ENCODE results near the gene PNLIPRP2. TPM values are rescaled to one million over a fixed set of nuclear protein-coding genes. Genes with fewer than 3 reads are reported as not detected.

Gene PNLIPRP2
- total and polyA plus RNA-seq, 2 of the 8 experiments (the other 6 are each of a cell fraction or from before 2014, with no cell fraction given) = 0.11 TPM; not detected in 1

GRCh38 chr10:116668018-116668417 is 47.3 kb downstream of the PNLIPRP2 start:
- H2BK12ac ChIP-seq (ENCODE audit: low read depth, low read length) = no peak overlapping the region
- DNase-seq (ENCODE audit: low read depth in 1 of 2, low spot score in 2 of 2) (peak in 1 of 2 experiments; percentile 22), FAIRE-seq (no peak)
- TF ChIP-seq SRF (IDR thresholded peaks at IDR 0.05; ENCODE audit: low read depth, low read length) = no peak
- TF ChIP-seq SIX5 (IDR thresholded peaks at IDR 0.05; ENCODE audit: low read depth, low read length) = no peak
- no peak for TF ChIP-seq POU5F1 (IDR thresholded peaks at IDR 0.05; ENCODE audit: low read depth, low read length)
- TF ChIP-seq RNF2 (IDR thresholded peaks at IDR 0.05; ENCODE audit: borderline replicate concordance, low read depth, low read length, missing control alignments, poor library complexity, severe bottlenecking) = no peak
- TF ChIP-seq BRCA1 (IDR thresholded peaks at IDR 0.05; ENCODE audit: low read depth, low read length) = no peak
- no peak for TF ChIP-seq RAD21 (IDR thresholded peaks at IDR 0.05 in 1 of 2, conservative IDR thresholded peaks at IDR 0.05 in 1 of 2; ENCODE audit: low read depth in 2 of 2, low read length in 2 of 2)
- no peak for TF ChIP-seq GABPA (IDR thresholded peaks at IDR 0.05; ENCODE audit: borderline replicate concordance, insufficient read depth, low read length)
- H2BK120ac ChIP-seq (replicated peaks; ENCODE audit: low read depth, low read length) = no peak overlapping the region
- H2BK5ac ChIP-seq (ENCODE audit: low read depth, low read length) = no peak overlapping the region
- H3K4me2 ChIP-seq (ENCODE audit: insufficient read depth in 1 of 2, low read depth in 2 of 2, low read length in 2 of 2) = no peak overlapping the region
- H4K8ac ChIP-seq (ENCODE audit: extremely low read depth, insufficient read depth, low read length) = no peak overlapping the region
- H3K27me3 ChIP-seq (replicated peaks in 1 of 4; ENCODE audit: control insufficient read depth in 3 of 4, extremely low read depth in 1 of 4, insufficient read depth in 3 of 4, low read length in 3 of 4) = no peaks in the 10 kb centered on the region
- CTCF ChIA-PET (ENCODE audit: partially characterized antibody) = interaction anchor here (1.0 kb wide), 1 partner anchor 13 kb away, joined by 3 read pairs; no protein-coding TSS in a partner anchor
- H2AFZ ChIP-seq (ENCODE audit: low read length) = no peak overlapping the region
- no peaks in the 10 kb centered on the region; the same call in none of the 2 replicates for H3K23me2 ChIP-seq (ENCODE audit: low read depth, low read length)
- no peak overlapping the region for H3K18ac ChIP-seq (ENCODE audit: extremely low read depth, low read length)
- WGBS, 2 experiments (ENCODE audit: extremely low coverage in 1 of 2, insufficient coverage in 1 of 2, insufficient read length in 1 of 2, insufficient replicate concordance in 2 of 2, low coverage in 1 of 2, low lambda C conversion rate in 2 of 2, missing lambda C conversion rate in 1 of 2) = 90% methylated on average over 9 of the region's 9 CpGs; no CpG with 5 or more reads in 1 of the 2 experiments
- no peak overlapping the region for H3K14ac ChIP-seq (ENCODE audit: insufficient read length)
- no peak overlapping the region for H2BK15ac ChIP-seq (ENCODE audit: low read length)
- peaks cover 0 to 2% of the 10 kb centered on the region in 2 experiments for H4K20me1 ChIP-seq (replicated peaks in 1 of 2; ENCODE audit: control insufficient read depth in 1 of 2, insufficient read depth in 2 of 2, low read length in 2 of 2)
- no peak overlapping the region for H3K27ac ChIP-seq (ENCODE audit: low read depth, low read length)
- H3K9me3 ChIP-seq (ENCODE audit: insufficient read depth in 2 of 2, low read depth in 1 of 2, low read length in 1 of 2) = no peaks in the 10 kb centered on the region
- H3K4me1 ChIP-seq (replicated peaks in 1 of 4; ENCODE audit: control insufficient read depth in 3 of 4, insufficient read depth in 4 of 4, low read length in 3 of 4) = peaks cover 0 to 20% (median 11%) of the 10 kb centered on the region in 4 experiments; a peak in 6 of 7 replicates
- no peak overlapping the region for H2AK5ac ChIP-seq (ENCODE audit: low read depth, low read length)
- peaks cover 2% of the 10 kb centered on the region; the same call in 1 of the 2 replicates for H3K79me1 ChIP-seq (ENCODE audit: low read depth, low read length)
- H3K36me3 ChIP-seq (ENCODE audit: control insufficient read depth in 2 of 4, insufficient read depth in 4 of 4, low read length in 3 of 4) = peaks cover 5 to 40% (median 11%) of the 10 kb centered on the region in 4 experiments; a peak in 7 of 8 replicates
- no peak overlapping the region for H2BK20ac ChIP-seq (ENCODE audit: low read length)
- no peak overlapping the region for H3K4ac ChIP-seq (replicated peaks; ENCODE audit: insufficient read length, low read depth, low read length)
- no peak overlapping the region for H4K5ac ChIP-seq (ENCODE audit: insufficient read length, low read depth, low read length)
- 0 out of 4 replicates have a peak, but pooled peaks cover 0 to 4% of the 10 kb centered on the region in 2 experiments for H3K79me2 ChIP-seq (ENCODE audit: control insufficient read depth in 1 of 2, insufficient read depth in 2 of 2, low read length in 2 of 2)
- H3K56ac ChIP-seq (replicated peaks; ENCODE audit: insufficient read length, low read depth, low read length) = no peak overlapping the region
- H3K4me3 ChIP-seq (ENCODE audit: extremely low read depth in 1 of 4, insufficient read depth in 2 of 4, low read depth in 3 of 4, low read length in 4 of 4) = no peak overlapping the region; a peak in 1 of 8 replicates
- H3K9ac ChIP-seq (replicated peaks in 1 of 4; ENCODE audit: extremely low read depth in 1 of 4, low read depth in 3 of 4, low read length in 3 of 4) = no peak overlapping the region
- no peak overlapping the region for H3K23ac ChIP-seq (ENCODE audit: insufficient read length)
- H4K91ac ChIP-seq (replicated peaks; ENCODE audit: insufficient read length, low read length) = no peak overlapping the region
- POLR2A ChIA-PET (ENCODE audit: partially characterized antibody) = interaction anchor here (1.7 kb wide), 1 partner anchor 13 kb away, joined by 3 read pairs; no protein-coding TSS in a partner anchor
